Activated CD8-positive, alpha-beta memory T cell treated with anti-CD3 and anti-CD28 coated beads for 4 hours (primary cell): ENCODE results near the gene PRRT4.

ENCODE experiments used
- DNase-seq, 2 donors: peaks; one replicate each; pipeline ENCODE4 v3.0.0-alpha.2; 2020; ENCODE audit warnings: low read depth in 2 of 2

The PRRT4 gene

DNA sequence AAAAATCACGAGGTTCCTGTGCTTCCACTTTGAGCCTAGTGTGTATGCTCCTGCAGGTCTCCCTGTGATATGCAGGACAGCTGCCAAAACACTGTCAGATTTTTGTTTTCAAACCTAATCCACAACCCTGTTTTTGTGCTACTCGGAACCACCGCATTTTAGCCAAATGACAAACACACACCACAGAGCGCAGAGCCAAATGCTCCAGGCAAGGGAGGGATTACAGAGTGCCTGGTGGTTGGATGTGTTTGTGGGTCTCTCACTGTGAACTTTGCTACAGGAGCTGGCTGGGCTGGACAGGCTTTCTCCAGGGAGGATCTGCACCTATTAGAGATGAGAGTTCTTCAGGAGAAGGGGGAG, 12.0 kb downstream of the PRRT4 start:
- DNase-seq: no peak

DNA sequence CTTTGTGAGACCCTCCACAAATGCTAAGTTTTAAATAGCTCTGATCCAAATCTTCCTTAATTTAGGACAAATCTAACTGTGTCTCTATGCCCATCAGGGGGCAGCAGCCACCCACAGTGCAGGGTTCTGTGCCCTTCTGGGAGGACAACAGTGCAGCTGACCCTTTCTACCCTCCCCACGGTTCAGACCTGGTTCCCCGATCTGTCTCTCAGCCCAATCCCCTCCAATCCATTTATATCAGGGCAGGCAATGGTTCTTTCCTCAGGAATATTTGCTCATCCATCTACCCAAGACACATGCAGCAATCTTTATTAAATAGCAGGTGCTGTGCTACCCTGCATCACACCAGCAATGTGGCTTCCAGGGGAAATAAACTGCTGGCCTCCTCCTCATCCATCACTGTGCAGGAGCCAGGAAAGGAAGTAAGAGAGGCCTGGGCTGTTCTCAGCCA, 13.8 kb downstream of the PRRT4 start:
- no peak for DNase-seq

DNA sequence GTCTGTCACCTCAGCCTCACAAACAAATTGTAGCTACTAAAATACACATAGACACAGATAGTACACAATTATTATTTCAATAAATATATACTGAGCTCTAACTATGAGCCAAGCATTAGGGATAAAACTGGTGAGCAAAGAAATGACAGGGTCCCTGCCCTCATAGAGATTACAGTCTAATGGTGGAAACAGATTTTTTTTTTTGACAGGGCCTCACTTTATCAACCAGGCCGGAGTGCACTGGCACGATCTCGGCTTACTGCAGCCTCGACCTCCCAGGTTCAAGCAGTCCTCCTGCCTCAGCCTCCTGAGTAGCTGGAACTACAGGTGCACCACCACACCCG, 17.1 kb downstream of the PRRT4 start:
- no peak for DNase-seq

DNA sequence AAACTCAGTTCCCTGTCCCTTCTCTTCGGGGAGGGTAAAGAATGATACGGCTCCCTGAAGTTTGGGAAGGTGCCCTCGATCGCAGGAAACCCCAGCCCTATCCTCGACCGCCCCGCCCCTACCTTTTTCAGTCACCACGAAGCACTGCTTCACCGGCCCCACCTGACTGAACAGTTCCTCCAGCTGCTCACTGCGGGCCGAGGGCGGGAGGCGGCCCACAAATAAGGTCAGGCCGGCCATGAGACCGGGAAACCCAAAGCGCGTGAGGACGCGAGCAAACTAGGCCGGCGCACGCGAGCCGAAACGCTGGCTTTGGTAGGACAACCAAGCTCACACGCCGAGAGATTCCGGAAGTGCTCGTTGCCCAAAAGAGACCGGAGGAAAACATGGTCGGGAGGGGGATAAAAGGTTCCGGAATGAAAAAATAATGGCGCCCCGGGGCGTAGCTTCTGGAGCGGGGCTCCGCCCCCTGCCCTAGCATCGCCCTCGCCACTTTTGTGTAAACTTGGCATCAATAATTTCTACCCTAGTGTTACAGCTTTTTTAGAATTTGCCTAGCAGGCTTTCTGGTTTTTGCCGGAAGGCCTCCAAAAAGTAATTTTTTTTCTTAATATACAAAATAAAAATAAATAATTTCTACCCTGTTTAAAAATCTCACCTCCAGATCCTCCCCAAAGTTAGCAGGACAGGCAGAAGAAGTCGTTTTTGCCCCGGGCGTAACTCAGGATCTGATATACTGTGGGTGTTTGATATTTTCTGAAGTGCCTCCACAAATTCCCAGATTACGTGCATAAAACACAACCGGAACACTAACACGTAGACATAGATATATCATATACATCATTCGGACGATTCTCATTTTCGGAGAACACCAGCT, 17.7 kb downstream of the PRRT4 start, which contains the start of gene RBM28:
Gene RBM28 (minus strand): TSS at position 355 of the 877 bp plus-strand sequence. CDS start 115 bp downstream, at position 240.
- peak; percentile 65 for DNase-seq

DNA sequence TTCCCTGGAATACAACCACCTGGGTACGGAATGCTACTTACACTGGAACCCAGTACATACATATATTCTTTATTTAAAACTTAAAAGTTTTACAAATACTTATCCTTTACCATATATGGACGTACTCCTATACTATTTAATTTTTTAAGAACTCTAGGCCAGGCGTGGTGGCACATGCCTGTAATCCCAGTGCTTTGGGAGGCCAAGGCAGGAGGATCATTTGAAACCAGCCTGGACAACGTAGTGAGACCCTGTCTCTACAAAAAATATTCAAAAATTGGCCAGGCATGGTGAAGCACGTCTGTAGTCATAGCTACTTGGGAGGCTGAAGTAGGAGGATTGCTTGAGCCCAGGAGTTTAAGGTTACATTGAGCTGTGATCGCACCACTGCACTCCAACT, 19.8 kb downstream of the PRRT4 start:
- DNase-seq: no peak

DNA sequence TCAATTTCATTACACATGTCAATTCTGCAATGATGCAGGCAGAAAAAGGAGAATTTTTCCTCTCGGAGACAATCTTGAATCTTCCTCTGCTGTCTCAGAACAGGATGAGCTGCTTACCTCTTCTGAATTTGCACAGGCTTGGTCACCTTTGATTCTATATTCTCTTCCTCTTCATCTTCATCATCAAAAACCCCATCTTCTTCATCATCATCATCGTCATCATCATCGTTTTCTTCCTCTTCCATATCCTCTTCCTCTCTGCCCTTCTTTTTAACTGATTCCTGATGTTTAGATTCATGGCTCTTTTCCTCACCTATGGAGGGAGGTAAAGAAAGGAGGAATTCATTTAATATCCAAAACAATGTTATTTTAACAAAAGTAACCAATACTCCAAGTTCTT, 25.8 kb downstream of the PRRT4 start:
- DNase-seq: no peak

DNA sequence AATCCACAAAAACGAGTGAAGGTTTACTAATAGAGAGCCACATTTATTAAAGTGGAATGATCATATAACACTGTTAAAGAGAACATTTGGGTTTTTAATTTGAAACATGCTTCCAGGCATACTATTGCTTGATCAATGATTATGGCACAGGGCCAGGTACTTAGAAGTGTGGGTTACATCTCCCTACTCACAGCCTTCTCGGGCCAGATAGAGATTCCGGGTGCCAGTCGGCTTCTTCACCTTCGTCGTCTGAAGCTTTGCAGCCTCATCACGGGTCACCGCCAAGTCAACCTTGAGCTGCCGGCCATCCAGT, 37.2 kb downstream of the PRRT4 start:
- DNase-seq: no peak

DNA sequence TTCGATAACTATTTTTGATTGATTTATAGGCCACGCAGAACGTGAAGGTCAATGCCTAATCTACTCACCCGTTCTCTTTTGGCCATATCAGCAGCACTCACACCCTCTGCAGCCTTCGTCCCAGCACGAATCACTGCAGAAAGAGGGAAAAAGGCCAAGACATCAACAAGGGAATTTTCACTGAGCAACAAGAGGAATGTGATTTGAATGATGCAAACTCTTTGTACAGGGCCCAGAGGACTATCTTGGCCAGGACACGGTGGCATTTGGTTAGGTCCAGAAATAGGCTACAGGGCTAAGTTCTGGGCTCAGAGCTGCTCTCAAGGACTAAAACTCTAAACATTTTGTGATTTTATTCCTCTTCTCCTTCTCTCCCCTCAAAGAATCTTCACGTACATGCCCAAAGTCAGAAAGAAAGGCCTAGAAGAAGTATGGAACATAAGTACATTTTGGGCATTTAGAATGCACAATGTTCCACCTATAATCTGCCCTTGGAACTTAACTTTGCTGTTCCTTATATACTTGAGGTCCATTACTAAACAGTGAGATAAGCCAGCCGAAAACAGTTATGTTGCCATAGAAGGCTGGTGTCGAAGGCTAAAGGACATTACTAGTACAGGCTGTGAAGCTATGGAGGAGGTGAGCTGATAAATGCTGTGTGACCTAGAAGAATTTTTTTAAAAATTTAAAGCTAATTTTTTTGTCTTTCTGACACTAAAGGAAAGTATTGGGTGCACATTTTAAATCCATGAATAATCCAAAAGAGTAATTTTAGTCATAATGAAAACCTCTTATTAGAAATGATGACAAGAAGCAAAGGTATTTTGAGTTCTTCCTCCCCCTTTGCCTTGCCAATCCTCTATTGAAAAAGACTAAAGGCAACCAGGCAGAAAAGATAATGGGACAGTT, 37.8 kb downstream of the PRRT4 start:
- DNase-seq: no peak

DNA sequence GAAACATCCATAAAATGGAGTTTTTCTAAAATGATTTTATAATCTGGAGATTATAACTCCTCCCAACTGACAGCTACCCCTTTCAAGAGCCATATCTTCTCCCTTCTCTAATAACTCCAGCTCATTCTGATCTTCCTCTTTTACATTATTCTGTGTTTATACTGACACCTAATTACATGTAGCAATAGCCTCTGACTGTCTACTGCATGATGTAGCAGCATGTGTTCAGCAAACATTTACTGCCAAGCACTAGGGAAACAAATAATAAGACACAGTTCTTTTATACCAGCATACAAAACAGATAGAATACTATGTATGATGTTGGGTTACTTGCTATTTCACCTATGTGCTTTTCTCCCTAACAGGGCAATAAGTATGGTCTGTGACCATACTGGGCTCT, 38.5 kb downstream of the PRRT4 start:
- DNase-seq: no peak

DNA sequence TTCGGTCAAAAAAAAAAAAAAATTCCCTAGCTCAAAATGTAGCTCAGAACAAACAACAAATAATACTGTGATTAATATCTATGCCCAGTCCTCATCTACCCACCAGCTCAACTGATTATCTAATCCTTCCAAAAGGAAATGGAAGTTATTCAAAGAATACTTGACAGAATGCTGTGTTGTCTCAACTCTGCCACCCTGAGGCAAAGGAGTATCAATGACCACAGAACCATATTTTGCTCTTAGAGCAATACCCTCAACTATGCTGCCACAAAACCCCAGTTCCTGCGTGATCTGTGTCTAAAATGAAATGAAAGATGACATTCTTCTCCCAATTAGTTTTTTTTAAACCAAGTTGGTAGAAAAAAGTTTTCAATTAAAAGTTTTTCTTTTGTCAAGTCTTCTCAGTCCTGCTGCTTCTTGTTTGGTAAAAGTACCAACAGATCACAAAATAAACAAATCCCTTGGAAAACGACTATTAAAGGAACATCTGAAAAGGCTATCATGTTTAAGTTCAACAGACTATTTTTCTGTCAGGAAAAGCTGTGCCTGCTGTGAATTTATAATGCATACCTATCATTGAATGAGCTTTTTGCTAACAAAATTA, 39.3 kb downstream of the PRRT4 start:
- no peak for DNase-seq

DNA sequence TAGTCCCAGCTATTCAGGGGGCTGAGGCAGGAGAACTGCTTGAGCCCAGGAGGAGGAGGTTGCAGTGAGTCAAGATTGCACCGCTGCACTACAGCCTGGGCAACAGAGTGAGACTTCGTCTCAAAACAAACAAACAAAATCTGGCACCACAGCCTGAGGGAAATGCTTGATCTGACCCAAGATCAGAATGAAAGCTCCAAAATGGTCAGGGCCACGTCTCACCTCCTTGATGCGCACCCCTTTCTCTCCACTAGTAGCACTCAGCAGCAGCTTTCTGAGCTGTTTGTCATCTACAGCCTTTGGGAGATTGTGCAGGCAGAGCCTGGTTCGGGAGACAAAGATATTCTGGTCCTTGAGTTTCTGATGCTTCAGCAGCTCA, 40.5 kb downstream of the PRRT4 start:
- DNase-seq: no peak

DNA sequence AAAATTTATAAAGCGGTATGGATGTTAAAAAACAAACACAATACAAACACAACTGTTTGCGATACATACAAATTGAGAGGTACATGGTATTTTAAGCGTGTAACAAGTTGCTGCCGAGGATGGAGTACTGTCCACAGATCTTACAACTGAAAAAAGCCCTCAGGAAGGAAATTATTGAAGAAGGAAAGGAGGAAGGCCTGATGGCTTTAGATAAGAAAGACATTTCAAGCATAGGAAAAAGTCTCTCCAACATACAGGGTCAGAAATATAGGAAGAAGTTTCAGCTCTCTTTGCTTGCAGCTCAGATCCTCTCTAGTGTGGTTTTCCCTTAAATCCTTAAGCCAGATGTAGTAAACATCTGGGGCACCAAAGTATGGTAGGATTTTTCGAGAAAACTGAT, 42.8 kb downstream of the PRRT4 start:
- DNase-seq: no peak

DNA sequence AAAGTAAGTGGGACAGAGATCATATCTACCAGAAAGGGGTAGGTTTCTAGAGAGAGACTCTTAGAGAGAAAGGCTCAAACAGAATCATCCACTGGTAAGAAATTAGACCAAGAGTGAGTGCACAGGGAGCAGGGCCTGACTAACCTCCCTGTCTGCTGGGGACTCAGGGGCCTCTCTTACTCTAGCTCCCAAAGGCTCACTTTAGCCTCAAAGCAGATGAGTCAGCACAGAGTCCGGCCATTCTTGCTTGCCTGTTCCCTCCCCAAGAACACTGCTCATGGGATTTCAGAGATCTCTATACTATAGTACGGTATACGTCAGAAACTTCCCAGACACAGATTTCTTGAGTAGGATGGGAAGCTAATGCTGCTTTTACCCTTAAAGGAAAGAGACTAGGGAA, 50.5 kb downstream of the PRRT4 start:
- no peak for DNase-seq

DNA sequence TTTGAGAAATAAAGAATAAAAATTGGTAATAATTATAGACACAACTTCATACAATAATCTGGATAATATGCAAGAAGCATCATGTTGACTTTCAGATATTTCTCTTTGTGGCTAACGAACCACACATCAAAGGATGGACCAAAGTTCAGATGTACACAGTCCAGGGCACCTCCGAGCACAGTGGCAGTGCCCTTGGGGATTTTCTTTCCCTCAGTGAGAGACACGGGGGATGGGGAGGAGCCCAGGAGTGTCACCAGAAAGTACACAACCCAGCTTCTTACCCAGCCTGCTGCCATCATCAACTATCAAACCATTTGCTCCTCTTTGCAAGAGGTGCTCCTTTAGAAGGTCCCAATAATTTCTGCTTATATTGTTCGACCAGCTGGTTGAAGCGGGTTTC, 51.0 kb downstream of the PRRT4 start:
- no peak for DNase-seq

DNA sequence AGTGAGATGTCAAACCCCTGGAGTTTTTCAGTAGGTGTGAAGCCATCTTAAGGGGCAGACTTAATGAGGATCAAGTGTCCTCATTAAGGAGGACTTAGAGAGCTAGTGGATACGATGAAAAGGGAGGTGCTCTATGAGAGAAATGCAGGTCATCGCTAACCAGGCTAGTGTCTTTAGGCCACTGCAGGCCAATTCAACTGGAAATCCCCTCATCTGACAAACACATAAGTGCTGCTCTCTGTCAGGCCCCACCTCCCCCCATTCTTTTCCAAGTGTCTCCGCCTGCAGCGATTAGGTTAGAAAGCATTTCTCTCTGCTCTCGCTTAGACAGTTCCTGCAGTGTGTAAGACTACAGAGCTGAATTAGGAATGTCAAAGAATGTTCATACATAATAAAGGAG, 51.5 kb downstream of the PRRT4 start:
- DNase-seq: no peak

DNA sequence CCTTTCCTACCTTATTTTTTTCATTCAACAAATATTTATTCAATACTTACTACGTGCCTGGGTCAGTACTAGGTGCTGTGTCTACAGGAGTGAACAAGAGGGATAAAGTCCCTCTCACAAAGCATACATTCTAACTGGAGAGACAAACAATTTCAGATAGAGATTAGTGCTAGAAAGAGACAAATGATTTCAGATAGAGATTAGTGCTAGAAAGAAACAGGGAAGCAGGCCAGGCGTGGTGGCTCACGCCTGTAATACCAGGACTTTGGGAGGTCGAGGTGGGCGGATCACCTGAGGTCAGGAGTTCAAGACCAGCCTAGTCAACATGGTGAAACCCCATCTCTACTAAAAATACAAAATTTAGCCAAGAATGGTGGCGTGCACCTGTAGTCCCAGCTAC, 52.4 kb downstream of the PRRT4 start:
- no peak for DNase-seq

DNA sequence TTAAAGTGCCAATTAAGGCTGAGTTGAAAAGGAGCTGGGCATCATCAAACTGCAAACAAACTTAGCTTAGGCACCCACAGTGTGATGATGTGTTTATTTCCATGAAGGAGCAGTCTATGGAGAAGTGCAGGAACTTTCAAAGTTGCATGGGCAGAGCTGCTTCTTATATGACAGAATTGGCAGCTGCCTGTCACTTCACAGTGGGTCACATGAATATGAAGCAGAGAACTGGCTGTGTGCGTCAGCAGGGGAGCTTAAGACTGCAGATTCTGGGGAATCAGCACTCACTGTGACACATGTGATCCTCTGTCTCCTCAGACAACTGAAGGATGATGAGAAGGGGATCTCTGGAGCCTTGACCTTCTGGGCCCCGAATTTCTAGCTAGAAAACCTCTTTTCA, 54.4 kb downstream of the PRRT4 start:
- no peak for DNase-seq

DNA sequence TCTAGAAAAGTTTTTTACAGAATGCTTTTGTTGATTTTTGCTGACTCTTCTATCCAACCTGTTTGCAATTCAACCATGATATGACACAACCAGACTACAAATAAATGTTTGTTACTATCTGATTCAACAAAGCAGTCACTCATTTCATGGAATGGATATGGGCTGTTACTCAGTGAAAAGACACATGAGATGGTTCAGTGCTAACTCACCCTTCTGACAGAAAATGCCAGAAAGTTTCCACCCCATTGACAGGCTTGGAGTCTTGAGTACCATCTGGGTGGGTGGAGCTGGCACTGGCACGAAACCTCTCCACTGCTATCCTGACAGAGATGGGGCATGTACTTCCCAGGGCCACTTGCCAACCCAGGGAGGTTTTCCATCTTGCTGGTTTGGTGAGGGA, 57.3 kb downstream of the PRRT4 start:
- no peak for DNase-seq

DNA sequence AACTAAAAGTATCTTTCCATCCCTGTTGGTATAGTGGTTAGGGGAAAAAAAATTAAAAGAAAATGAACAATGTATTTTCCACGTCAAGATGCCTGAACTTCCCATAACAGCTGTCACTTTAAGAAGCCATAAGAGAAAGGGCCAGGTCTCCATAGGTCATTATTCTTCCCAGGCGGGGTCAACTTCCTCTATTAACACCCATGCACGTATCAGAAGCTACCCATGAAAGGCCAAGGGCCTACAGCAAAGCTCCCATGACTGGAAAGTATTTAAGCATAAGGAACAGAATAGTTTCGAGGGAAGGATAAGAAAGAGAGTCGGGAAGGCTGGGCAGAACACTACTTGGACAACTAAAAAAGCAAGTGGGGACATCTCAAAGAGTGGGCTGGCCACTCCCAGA, 57.8 kb downstream of the PRRT4 start:
- no peak for DNase-seq

DNA sequence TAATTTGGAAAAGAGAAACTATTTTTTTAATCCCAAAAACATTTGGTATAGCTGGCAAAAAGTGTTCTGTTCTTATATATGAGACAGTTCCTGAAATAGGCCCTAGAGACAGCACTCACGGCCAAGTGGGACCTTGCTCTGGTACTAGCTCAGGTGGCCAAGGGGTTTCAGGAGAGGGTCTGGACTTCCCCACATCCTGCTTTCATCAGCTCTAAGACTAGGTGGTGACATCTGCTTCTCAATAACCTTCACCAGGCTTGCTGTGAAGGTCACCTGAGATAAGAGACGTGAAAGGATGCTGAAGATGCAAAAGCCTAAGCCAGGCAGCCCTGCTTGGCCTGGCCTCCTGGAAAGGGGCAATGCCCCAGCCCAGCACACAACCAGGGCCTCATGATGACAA, 58.4 kb downstream of the PRRT4 start:
- no peak for DNase-seq

DNA sequence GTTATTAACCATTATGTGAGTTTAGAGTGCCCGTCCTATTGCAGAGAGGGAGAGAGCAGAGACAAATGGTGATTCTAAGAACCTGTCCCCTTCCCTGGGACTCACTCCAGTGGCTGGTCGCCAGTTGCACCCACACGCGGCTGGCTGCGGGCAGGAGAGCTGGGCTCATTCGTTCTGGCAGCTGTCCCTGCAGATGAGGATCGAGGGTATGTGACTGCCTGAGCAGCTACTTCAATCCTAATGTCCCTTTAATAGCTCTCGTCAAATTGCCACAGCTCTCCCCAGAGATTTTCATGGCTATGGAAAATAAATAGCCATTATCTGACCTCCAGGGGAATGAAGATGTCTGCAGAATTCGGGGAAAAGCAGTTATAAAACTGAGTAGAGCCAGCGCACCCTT, 59.4 kb downstream of the PRRT4 start:
- no peak for DNase-seq
